ENCODE results near the gene KCNN3. TPM values are rescaled to one million over a fixed set of nuclear protein-coding genes. Genes with fewer than 3 reads are reported as not detected.

KCNN3 gene
- total RNA-seq, 1 donor from 2014 or later, result 0.04 TPM

GRCh38 chr1:154659823-154660592 is 210.1 kb downstream of the KCNN3 start:
- no peak for TF ChIP-seq CTCF (IDR thresholded peaks at IDR 0.05; ENCODE audit: insufficient read depth, low read length, poor library complexity, severe bottlenecking)
- no peaks in the 10 kb centered on the region for H3K36me3 ChIP-seq (ENCODE audit: control insufficient read depth, insufficient read depth, low read length)
- peaks cover 4% of the 10 kb centered on the region for H3K27me3 ChIP-seq (ENCODE audit: control insufficient read depth, insufficient read depth, low read length)
- H3K4me3 ChIP-seq (ENCODE audit: low read depth, low read length), result no peak overlapping the region
- DNase-seq (ENCODE audit: low read depth), result no peak

DNA sequence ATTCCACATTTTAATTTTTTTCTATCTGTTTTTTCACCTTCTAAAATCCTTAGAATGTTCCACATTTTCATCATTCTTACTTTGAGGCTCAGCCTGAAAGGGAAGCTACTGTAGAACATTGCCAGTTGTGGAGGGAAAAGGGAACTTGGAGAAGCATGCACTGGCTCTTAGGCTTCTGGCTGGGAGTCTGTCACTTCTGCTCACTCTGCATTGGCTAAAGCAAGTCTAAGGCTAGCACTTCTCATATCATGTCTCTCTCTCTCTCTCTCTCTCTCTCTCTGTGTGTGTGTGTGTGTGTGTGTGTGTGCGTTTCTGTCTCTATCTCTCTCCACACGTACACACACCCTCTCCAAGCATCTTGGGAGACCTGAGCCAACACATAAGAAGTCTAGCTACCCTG is 212.5 kb downstream of the KCNN3 start:
- no peaks in the 10 kb centered on the region for H3K36me3 ChIP-seq (ENCODE audit: control insufficient read depth, insufficient read depth, low read length)
- H3K27me3 ChIP-seq (ENCODE audit: control insufficient read depth, insufficient read depth, low read length), result peaks cover 4% of the 10 kb centered on the region
- TF ChIP-seq CTCF (IDR thresholded peaks at IDR 0.05; ENCODE audit: insufficient read depth, low read length, poor library complexity, severe bottlenecking), result no peak
- no peak overlapping the region for H3K4me3 ChIP-seq (ENCODE audit: low read depth, low read length)
- DNase-seq (ENCODE audit: low read depth), result no peak

GRCh38 chr1:154652893-154653292 is 217.2 kb downstream of the KCNN3 start:
- TF ChIP-seq CTCF (IDR thresholded peaks at IDR 0.05; ENCODE audit: insufficient read depth, low read length, poor library complexity, severe bottlenecking), result no peak
- no peak overlapping the region for H3K4me3 ChIP-seq (ENCODE audit: low read depth, low read length)
- no peaks in the 10 kb centered on the region for H3K36me3 ChIP-seq (ENCODE audit: control insufficient read depth, insufficient read depth, low read length)
- H3K27me3 ChIP-seq (ENCODE audit: control insufficient read depth, insufficient read depth, low read length), result peaks cover 3% of the 10 kb centered on the region
- DNase-seq (ENCODE audit: low read depth), result no peak

Other genes starting within 250 kb of the KCNN3 start
- gene PMVK, start 66.4 kb upstream of the KCNN3 start, total RNA-seq, result 9.7 and 13.6 TPM in 2 replicates
- gene PBXIP1, start 85.8 kb upstream of the KCNN3 start, total RNA-seq, result 88.2 and 102 TPM in 2 replicates
- gene PYGO2, start 91.5 kb upstream of the KCNN3 start, total RNA-seq, result 21.2 and 27.8 TPM in 2 replicates
- gene SHC1, start 100.5 kb upstream of the KCNN3 start, total RNA-seq, result 176 and 183 TPM in 2 replicates
- 67.4 and 72.4 TPM in 2 replicates for gene CKS1B, start 104.4 kb upstream of the KCNN3 start, total RNA-seq
- gene FLAD1, start 113.1 kb upstream of the KCNN3 start, total RNA-seq, result 53.0 and 60.9 TPM in 2 replicates
- 1.6 TPM in 1 of 2 replicates, not detected in the other for gene LENEP, start 123.3 kb upstream of the KCNN3 start, total RNA-seq
- gene ZBTB7B, start 132.5 kb upstream of the KCNN3 start, total RNA-seq, result 28.0 and 40.3 TPM in 2 replicates
- gene DCST2, start 163.5 kb upstream of the KCNN3 start, total RNA-seq, result 0.27 TPM in 1 of 2 replicates, not detected in the other
- not detected in 2 replicates for gene DCST1, start 163.5 kb upstream of the KCNN3 start, total RNA-seq
- gene ADAM15, start 181.0 kb upstream of the KCNN3 start, total RNA-seq, result 186 and 209 TPM in 2 replicates
- 16.8 and 19.9 TPM in 2 replicates for gene EFNA4, start 193.5 kb upstream of the KCNN3 start, total RNA-seq
- 1.6 and 1.7 TPM in 2 replicates for gene EFNA3, start 208.6 kb upstream of the KCNN3 start, total RNA-seq

All from kidney epithelial cell (primary cell).